Vagina (tissue), 2 donors: ENCODE measurements around the gene ELP1.

Source experiments
- POLR2A ChIP-seq, 2 donors: fragments of 450-650 bp; IDR thresholded peaks; one replicate each; pipeline ENCODE4 v1.6.1; 2017; ENCODE audit warnings: antibody characterized with exemption in 2 of 2, mild to moderate bottlenecking in 2 of 2, moderate library complexity in 2 of 2
- POLR2AphosphoS5 ChIP-seq, 2 donors: sonication (generic); formaldehyde crosslinking; IDR thresholded peaks; one replicate each; pipeline ENCODE4 v1.9.0; 2017; ENCODE audit warnings: antibody characterized with exemption in 2 of 2, mild to moderate bottlenecking in 2 of 2, low read depth in 1 of 2; ENCODE audit not compliant: insufficient read depth in 1 of 2
- TF ChIP-seq, protein P1 (sequence below), 3 experiments: fragments of 450-650 bp in 2 of 3; fragments of 200-600 bp in 1 of 3; sonication (generic) in 1 of 3; IDR thresholded peaks; one replicate each; pipeline ENCODE4 v1.5.1; 2017 to 2019; ENCODE audit warnings: antibody characterized with exemption in 3 of 3, mild to moderate bottlenecking in 2 of 3, moderate library complexity in 2 of 3

DNA sequence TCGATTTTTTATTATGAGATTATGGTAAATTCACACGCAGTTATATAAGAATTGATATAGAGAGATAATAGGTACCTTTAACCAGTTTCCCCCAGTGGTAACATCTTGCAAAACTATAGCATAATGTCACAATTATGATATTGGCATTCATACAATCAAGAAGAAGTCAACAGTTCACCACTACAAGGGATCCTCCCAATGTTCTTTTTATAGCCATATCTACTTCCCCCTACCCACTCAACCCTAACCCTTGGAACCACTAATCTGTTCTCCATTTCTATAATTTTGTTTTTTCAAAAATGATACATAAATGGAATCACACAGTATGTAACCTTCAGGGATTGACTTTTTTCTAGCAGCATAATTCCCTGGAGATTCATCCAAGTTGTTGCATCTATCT, 88.0 kb downstream of the ELP1 start:
- TF ChIP-seq, protein P1, sequence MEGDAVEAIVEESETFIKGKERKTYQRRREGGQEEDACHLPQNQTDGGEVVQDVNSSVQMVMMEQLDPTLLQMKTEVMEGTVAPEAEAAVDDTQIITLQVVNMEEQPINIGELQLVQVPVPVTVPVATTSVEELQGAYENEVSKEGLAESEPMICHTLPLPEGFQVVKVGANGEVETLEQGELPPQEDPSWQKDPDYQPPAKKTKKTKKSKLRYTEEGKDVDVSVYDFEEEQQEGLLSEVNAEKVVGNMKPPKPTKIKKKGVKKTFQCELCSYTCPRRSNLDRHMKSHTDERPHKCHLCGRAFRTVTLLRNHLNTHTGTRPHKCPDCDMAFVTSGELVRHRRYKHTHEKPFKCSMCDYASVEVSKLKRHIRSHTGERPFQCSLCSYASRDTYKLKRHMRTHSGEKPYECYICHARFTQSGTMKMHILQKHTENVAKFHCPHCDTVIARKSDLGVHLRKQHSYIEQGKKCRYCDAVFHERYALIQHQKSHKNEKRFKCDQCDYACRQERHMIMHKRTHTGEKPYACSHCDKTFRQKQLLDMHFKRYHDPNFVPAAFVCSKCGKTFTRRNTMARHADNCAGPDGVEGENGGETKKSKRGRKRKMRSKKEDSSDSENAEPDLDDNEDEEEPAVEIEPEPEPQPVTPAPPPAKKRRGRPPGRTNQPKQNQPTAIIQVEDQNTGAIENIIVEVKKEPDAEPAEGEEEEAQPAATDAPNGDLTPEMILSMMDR (IDR thresholded peaks at IDR 0.05): no peak
- TF ChIP-seq POLR2A (IDR thresholded peaks at IDR 0.05) (no peak), POLR2AphosphoS5 (IDR thresholded peaks at IDR 0.05; ENCODE audit: insufficient read depth in 1 of 2, low read depth in 1 of 2) (no peak)
